Stimulated activated CD4-positive, alpha-beta T cell treated with anti-CD3 and anti-CD28 coated beads, Interleukin-4, amount 100 ng/mL, for 24 hours (primary cell): Measurements from ENCODE around the gene EPHX1.
A peak's percentile ranks its signal among the peaks of the same experiment; 100 is the strongest.

Experiments used
- DNase-seq: peaks from one replicate; pipeline ENCODE4 v3.0.0-alpha.2; 2020

EPHX1 gene

GRCh38 chr1:225844236-225845061 lies 34.5 kb downstream of the EPHX1 start:
- DNase-seq: no peak

- no peak for DNase-seq
Measured at GRCh38 chr1:225845097-225845496, 35.2 kb downstream of the EPHX1 start.

- DNase-seq: peak; percentile 39
Measured at GRCh38 chr1:225845571-225846259, 35.8 kb downstream of the EPHX1 start.

- no peak for DNase-seq
Measured at GRCh38 chr1:225846331-225847310, 36.7 kb downstream of the EPHX1 start.

- DNase-seq: no peak
Measured at GRCh38 chr1:225847610-225848009, 37.7 kb downstream of the EPHX1 start.

GRCh38 chr1:225848030-225848955 lies 38.4 kb downstream of the EPHX1 start:
- DNase-seq: no peak

- DNase-seq: no peak
Measured at GRCh38 chr1:225849925-225850324, 40.0 kb downstream of the EPHX1 start.

- DNase-seq: no peak
Measured at GRCh38 chr1:225850370-225850769, 40.4 kb downstream of the EPHX1 start.

- peak; percentile 24 for DNase-seq
Measured at GRCh38 chr1:225851805-225852204, 41.9 kb downstream of the EPHX1 start.

GRCh38 chr1:225852413-225853124 lies 42.6 kb downstream of the EPHX1 start:
- DNase-seq: no peak

GRCh38 chr1:225853441-225853840 lies 43.5 kb downstream of the EPHX1 start:
- no peak for DNase-seq

- no peak for DNase-seq
Measured at GRCh38 chr1:225855503-225856300, 45.8 kb downstream of the EPHX1 start.

- no peak for DNase-seq
Measured at GRCh38 chr1:225857256-225857655, 47.3 kb downstream of the EPHX1 start.

- no peak for DNase-seq
Measured at GRCh38 chr1:225859151-225859550, 49.2 kb downstream of the EPHX1 start.

GRCh38 chr1:225860107-225860506 lies 50.2 kb downstream of the EPHX1 start:
- no peak for DNase-seq

- no peak for DNase-seq
Measured at GRCh38 chr1:225860876-225861441, 51.0 kb downstream of the EPHX1 start.

GRCh38 chr1:225861834-225862580 lies 52.1 kb downstream of the EPHX1 start:
- no peak for DNase-seq

- DNase-seq: no peak
Measured at GRCh38 chr1:225862581-225862950, 52.6 kb downstream of the EPHX1 start.

GRCh38 chr1:225863167-225863566 lies 53.2 kb downstream of the EPHX1 start:
- DNase-seq: no peak
